Spinal cord (tissue), 10 donors: ENCODE data around the gene TMPRSS7. TPM values are rescaled to one million over a fixed set of nuclear protein-coding genes. Genes with fewer than 3 reads are reported as not detected.

Experiments used
- DNase-seq, 6 donors: peaks; one replicate each; pipeline versions ENCODE4 v3.0.0 to v3.0.0-alpha.2; 2013 to 2015; ENCODE audit warnings: low spot score in 6 of 6, low read depth in 4 of 6
- H3K27ac ChIP-seq: one replicate; pipeline ENCODE4 v1.5.1; 2013; ENCODE audit warnings: low read depth, low read length, control low read depth
- H3K27me3 ChIP-seq: one replicate; pipeline ENCODE4 v1.6.1; 2013; ENCODE audit warnings: low read length; ENCODE audit not compliant: control insufficient read depth, insufficient read depth
- H3K36me3 ChIP-seq: one replicate; pipeline ENCODE4 v1.6.1; 2013; ENCODE audit warnings: low read length; ENCODE audit not compliant: control insufficient read depth, insufficient read depth
- H3K4me1 ChIP-seq: one replicate; pipeline ENCODE4 v1.6.1; 2013; ENCODE audit warnings: low read length; ENCODE audit not compliant: control insufficient read depth, insufficient read depth
- H3K4me3 ChIP-seq: one replicate; pipeline ENCODE4 v1.5.1; 2013; ENCODE audit warnings: low read depth, low read length, control low read depth
- H3K9me3 ChIP-seq: one replicate; pipeline ENCODE4 v1.6.1; 2013; ENCODE audit warnings: low read length; ENCODE audit not compliant: control insufficient read depth, insufficient read depth
- WGBS: methylation state at CpG from one replicate; pipeline ENCODE4 v1.1.5; 2013; ENCODE audit warnings: missing lambda C conversion rate; ENCODE audit not compliant: insufficient coverage; 5-methylcytosine and 5-hydroxymethylcytosine counted together
- polyA plus RNA-seq, 2 donors: library from polyadenylated mRNA; unstranded; fragments of 120-200 nt; gene quantifications; one replicate each; pipeline ENCODE4 v1.2.1, GENCODE V29; 2013; ENCODE audit not compliant: insufficient read length in 2 of 2
- total RNA-seq, 2 donors: library from RNA; depleted of rRNA in 1 of 2; stranded (reverse); fragments of 120-200 nt in 1 of 2; fragments of >200 nt in 1 of 2; gene quantifications; one replicate each; pipeline versions ENCODE4 v1.2.3 to v1.2.4, GENCODE V29; 2013 to 2014
- donor health status: healthy.

Gene TMPRSS7
- total and polyA plus RNA-seq, 4 donors: 0.30 to 0.69 (median 0.51) TPM

DNA sequence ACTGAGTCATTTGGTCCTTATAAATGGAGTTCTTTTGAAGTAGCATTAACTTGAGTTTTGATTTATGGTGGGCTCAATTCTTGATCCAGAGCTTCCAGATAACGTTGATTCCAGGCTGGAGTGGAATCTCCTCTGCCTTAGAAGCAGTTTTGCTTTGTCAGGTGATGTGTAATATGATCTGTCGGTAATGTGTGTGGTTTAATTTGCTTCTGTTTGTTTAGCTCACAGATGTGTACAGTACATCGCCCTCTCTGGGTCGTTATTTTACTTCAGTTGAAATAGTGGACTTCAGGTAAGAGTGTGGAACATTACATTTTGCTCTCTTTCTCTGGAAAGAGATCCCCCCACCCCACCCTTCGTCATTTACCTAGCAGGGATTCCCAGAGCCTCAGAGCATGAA lies 74.8 kb downstream of the TMPRSS7 start:
- no peak overlapping the region for H3K27ac ChIP-seq
- no peak overlapping the region for H3K4me3 ChIP-seq
- DNase-seq: no peak
- no peaks in the 10 kb centered on the region for H3K27me3 ChIP-seq
- H3K4me1 ChIP-seq: no peaks in the 10 kb centered on the region
- 69% methylated on average over 2 of the region's 5 CpGs for WGBS
- H3K9me3 ChIP-seq: no peaks in the 10 kb centered on the region
- H3K36me3 ChIP-seq: no peaks in the 10 kb centered on the region

DNA sequence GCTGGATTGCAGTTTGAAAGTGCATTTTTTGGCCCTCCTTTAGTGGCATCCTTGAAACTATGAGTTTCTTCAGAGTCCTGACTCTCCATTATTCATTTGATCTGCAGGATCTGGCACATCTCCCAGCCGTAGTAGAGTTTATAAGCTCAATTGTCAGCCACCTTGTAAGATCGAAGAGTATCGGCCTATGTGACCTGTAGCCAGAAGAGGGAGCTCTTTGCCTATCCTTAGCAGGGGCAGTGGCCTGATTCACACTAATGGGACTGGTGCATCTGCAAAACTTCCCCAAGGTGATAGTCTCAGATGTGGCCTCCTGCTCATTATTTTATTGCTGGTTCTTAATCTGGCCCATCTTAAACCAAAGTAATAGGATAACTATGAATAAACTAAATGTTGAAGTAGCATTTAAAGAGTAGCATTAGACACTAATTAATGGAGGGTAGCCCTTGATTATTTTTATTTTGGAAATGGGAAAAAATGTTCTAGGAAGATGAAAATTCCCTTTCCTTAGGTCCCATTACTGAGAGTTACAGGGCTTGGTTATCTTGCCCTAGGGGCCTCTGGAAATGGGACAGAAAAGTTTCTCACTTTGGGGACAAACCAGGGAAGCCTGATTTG lies 77.4 kb downstream of the TMPRSS7 start:
- DNase-seq: peak in 3 of 6 donors; percentile 25 to 79 (median 60)
- Histone ChIP-seq H3K27ac (no peak overlapping the region), H3K4me3 (no peak overlapping the region), H3K4me1 (peaks cover 11% of the 10 kb centered on the region), H3K27me3 (no peaks in the 10 kb centered on the region), H3K9me3 (no peaks in the 10 kb centered on the region), H3K36me3 (no peaks in the 10 kb centered on the region)
- WGBS: 26% methylated on average over 3 of the region's 3 CpGs

DNA sequence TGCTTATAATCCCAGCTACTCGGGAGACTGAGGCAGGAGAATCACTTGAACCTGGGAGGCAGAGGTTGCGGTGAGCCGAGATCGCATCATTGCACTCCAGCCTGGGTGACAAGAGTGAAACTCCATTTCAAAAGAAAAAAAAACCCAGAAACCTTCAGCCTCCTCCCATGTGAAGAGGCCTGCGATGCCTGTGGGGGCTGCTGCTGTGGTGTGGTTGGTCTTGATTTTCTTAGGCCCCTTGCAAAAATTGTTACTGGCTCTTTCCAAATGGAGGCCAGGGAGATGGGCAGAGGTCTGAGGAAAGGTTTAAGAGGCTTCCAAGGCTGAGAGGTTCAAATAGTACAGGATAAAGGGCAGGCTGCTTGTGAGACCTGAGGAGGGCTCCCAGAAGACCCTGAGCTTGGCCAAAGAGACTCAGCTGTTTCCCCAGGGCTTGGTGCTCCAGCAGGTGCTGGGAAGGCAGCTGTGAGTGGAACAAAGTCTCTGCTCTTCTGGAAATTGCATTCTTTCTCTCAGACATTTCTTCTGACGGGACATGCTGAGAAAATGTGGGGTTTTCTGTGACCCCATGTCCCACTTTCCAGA lies 80.1 kb downstream of the TMPRSS7 start:
- DNase-seq: no peak
- Histone ChIP-seq H3K27me3 (no peaks in the 10 kb centered on the region), H3K36me3 (no peaks in the 10 kb centered on the region), H3K4me3 (no peak overlapping the region), H3K9me3 (no peaks in the 10 kb centered on the region), H3K4me1 (peaks cover 11% of the 10 kb centered on the region), H3K27ac (no peak overlapping the region)
- WGBS: 100% methylated on average over 1 of the region's 6 CpGs

DNA sequence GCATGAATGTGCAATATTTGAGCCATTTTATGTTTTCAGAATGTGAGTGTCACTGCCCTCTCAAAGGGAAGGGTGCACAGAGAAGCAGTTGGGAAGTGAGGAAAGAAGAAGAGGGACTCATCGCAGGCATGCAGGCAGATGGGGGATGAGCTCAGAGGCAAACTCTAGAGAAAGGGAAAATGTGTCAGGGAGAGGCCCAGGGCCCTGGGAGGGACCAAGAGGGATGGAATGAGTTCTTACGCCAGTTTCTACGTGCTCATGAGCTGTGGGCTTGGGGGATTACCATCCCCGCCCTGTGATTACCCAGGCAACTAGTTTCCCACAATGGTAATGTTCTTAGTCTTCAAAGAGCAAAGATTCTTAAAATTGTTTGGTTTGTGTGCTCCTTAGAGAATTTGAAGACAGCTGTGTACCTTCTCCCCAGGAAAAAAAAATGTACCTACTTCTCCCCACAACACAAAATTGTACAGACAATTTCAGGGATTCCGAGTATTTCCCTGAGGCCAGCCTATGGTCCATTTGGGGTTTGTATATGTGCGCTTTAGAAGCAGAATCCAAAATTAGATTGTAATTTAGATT lies 80.7 kb downstream of the TMPRSS7 start:
- Histone ChIP-seq H3K36me3 (no peaks in the 10 kb centered on the region), H3K4me1 (peaks cover 11% of the 10 kb centered on the region), H3K9me3 (no peaks in the 10 kb centered on the region), H3K4me3 (no peak overlapping the region), H3K27ac (no peak overlapping the region), H3K27me3 (no peaks in the 10 kb centered on the region)
- WGBS: 81% methylated on average over 4 of the region's 6 CpGs
- DNase-seq: peak in 1 of 6 donors; percentile 49

- DNase-seq: no peak
- Histone ChIP-seq H3K27me3 (no peaks in the 10 kb centered on the region), H3K36me3 (no peaks in the 10 kb centered on the region), H3K4me1 (peaks cover 11% of the 10 kb centered on the region), H3K9me3 (no peaks in the 10 kb centered on the region), H3K27ac (no peak overlapping the region), H3K4me3 (no peak overlapping the region)
- 76% methylated on average over 2 of the region's 6 CpGs for WGBS
These were observed 81.4 kb downstream of the TMPRSS7 start for GRCh38 chr3:112115806-112116383.

DNA sequence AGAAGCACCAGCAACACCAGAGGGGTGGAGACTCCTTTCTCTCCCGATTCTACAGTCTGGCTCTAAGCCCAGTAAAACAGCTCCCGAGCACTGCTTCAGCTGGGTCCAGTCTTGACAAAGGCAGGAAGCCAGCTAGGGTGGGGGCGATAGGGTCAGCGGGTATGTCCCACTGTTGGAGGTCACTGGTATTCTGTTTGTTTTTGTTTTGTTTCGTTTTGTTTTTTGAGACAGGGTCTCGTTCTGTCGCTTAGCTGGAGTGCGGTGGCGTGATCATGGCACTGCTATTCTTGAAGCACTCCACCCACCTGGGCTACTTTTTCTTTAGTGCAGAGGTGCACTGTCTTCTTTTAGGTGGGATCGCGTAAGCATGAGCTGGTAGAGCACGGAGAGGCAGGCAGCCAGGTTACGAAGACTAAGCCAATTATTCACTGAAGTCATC lies 82.2 kb downstream of the TMPRSS7 start:
- Histone ChIP-seq H3K4me1 (peaks cover 11% of the 10 kb centered on the region), H3K4me3 (peak overlapping the region; percentile 16), H3K9me3 (no peaks in the 10 kb centered on the region), H3K27ac (no peak overlapping the region), H3K27me3 (no peaks in the 10 kb centered on the region), H3K36me3 (no peaks in the 10 kb centered on the region)
- peak in 1 of 6 donors; percentile 20 for DNase-seq
- 67% methylated on average over 7 of the region's 13 CpGs for WGBS

DNA sequence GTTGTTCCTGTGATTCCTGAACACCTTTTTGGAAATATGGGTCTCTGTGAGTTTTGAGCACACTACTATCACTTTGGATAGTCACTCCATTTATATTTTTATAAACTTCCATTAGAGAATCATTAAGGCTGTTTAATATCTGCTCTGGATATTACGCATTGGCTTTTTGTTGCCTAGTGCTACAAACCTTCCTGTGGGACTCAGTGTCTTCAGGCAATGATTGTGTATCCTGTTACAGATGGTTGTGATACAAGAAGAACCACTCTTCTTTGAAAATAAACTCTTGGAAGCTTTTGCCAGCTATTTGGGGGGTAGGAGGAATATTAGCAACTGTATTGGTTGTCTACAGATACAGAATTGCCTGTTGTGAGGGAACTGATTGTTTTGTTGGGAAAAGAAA lies 82.9 kb downstream of the TMPRSS7 start:
- DNase-seq: no peak
- H3K9me3 ChIP-seq: no peaks in the 10 kb centered on the region
- peaks cover 11% of the 10 kb centered on the region for H3K4me1 ChIP-seq
- no CpG with 5 or more reads among the region's 1 CpG for WGBS
- no peak overlapping the region for H3K4me3 ChIP-seq
- no peaks in the 10 kb centered on the region for H3K27me3 ChIP-seq
- H3K27ac ChIP-seq: no peak overlapping the region
- H3K36me3 ChIP-seq: no peaks in the 10 kb centered on the region

- Histone ChIP-seq H3K27me3 (no peaks in the 10 kb centered on the region), H3K36me3 (no peaks in the 10 kb centered on the region), H3K4me1 (peaks cover 11% of the 10 kb centered on the region), H3K27ac (no peak overlapping the region), H3K4me3 (no peak overlapping the region), H3K9me3 (no peaks in the 10 kb centered on the region)
- DNase-seq: no peak
- 80% methylated on average over 2 of the region's 4 CpGs for WGBS
These were observed 83.5 kb downstream of the TMPRSS7 start for GRCh38 chr3:112117841-112118571.

DNA sequence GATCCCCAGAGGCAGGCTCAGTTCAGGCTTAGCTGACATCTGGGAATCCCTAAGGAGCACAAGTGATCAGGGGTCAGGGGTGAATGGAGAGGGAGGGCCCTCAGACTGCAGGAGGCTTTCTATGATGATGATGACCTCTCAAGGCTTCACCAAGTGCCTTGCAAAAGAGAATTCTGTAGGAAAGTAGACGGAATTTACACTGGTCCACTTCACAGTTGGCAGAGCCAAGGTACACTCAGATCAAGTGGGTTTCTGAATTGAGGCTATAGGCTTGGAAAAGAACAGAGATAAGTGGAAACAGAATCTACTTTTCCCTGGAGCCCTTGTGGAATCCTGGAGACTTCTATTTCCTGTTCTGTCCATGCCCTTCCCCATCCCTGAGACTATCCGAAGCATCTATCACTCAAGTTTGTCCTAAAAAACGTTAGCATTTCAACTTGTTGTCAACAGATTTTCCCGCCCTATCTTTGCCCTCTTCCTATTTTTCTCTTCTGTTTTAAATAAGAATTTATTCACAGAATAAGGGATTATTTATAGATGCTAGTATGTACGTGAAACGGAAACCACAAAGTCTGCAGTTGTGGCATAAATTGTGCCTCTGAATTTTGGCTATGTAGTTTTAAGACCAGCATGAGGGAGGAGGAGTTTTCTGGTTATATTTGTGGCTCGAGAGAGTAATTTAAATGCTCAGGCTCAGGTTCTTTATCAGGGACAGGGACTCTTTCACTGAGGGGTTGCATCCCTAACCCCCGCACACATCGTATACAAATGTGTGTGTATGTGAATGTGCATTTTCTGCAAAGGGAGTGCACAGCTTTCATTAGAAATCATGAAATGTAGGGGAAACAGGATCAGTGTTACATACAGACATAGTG lies 85.7 kb downstream of the TMPRSS7 start:
- no peaks in the 10 kb centered on the region for H3K9me3 ChIP-seq
- H3K36me3 ChIP-seq: no peaks in the 10 kb centered on the region
- peaks cover 6% of the 10 kb centered on the region for H3K4me1 ChIP-seq
- no peaks in the 10 kb centered on the region for H3K27me3 ChIP-seq
- H3K27ac ChIP-seq: no peak overlapping the region
- DNase-seq: no peak
- WGBS: 72% methylated on average over 3 of the region's 9 CpGs
- H3K4me3 ChIP-seq: no peak overlapping the region
